OCI-LY1 (cell line): ENCODE data around the gene PTPN3.

ENCODE experiments used
- EZH2 ChIP-seq: fragments of 200-600 bp; sonication (generic), shearing (Covaris generic); IDR thresholded peaks from 2 replicates; pipeline ENCODE4 v1.8.0; 2017; ENCODE audit warnings: borderline replicate concordance, mixed run types, mild to moderate bottlenecking, antibody characterized with exemption, low read length, moderate library complexity, mixed read lengths
- TF ChIP-seq, protein P1 (sequence below): fragments of 200-600 bp; sonication (generic), shearing (Covaris generic); IDR thresholded peaks from 2 replicates; pipeline ENCODE4 v1.5.1; 2017; ENCODE audit warnings: mild to moderate bottlenecking, antibody characterized with exemption, low read length, moderate library complexity, mixed read lengths

DNA sequence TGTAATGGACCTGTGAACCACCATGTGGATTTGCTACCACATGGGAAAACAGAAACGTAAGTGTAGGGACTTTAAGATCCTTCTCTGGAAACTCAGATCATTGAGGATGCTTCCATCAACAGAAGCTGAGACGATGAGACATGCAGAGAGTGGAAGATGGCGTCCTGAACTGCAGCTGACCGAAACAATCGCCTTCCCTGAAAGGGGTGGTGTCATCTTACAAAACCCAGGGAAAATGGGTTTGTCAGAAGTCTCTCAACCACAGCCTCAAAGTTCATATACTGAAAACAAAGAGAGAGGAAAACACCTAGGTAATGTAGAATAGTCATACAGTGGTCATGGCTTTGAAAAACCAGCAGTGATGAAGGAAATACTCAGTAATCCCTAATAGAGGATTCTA is 6.6 kb upstream of the PTPN3 start:
- TF ChIP-seq, protein P1, sequence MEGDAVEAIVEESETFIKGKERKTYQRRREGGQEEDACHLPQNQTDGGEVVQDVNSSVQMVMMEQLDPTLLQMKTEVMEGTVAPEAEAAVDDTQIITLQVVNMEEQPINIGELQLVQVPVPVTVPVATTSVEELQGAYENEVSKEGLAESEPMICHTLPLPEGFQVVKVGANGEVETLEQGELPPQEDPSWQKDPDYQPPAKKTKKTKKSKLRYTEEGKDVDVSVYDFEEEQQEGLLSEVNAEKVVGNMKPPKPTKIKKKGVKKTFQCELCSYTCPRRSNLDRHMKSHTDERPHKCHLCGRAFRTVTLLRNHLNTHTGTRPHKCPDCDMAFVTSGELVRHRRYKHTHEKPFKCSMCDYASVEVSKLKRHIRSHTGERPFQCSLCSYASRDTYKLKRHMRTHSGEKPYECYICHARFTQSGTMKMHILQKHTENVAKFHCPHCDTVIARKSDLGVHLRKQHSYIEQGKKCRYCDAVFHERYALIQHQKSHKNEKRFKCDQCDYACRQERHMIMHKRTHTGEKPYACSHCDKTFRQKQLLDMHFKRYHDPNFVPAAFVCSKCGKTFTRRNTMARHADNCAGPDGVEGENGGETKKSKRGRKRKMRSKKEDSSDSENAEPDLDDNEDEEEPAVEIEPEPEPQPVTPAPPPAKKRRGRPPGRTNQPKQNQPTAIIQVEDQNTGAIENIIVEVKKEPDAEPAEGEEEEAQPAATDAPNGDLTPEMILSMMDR: no peak
- TF ChIP-seq EZH2: no peak
